ENCODE measurements around the gene RXFP4.
"Not testable (repeated sequence)": the region's sequence is repeated elsewhere in the genome, so short reads cannot be mapped to it uniquely, and the experiment has no call there.

The RXFP4 gene

GRCh38 chr1:155940993-155941844 is at the start of gene RXFP4:
RXFP4 (plus strand) TSS chr1:155941638; CDS start chr1:155941710, 72 bp downstream.
- H3K9ac ChIP-seq (ENCODE audit: low read length) = no peak within 1 kb of the TSS
- no peak within 1 kb of the TSS for H3K4me3 ChIP-seq (ENCODE audit: insufficient read depth, low read length, poor library complexity, severe bottlenecking)
- no peak within 1 kb of the TSS for H3K4me2 ChIP-seq (ENCODE audit: low read depth, low read length, poor library complexity, severe bottlenecking)
- peaks cover 8% of the 10 kb centered on the region for H3F3A ChIP-seq (ENCODE audit: insufficient read depth)
- H3K27ac ChIP-seq (ENCODE audit: low read depth, low read length) = no peak within 1 kb of the TSS
- H2AFZ ChIP-seq (ENCODE audit: low read depth, low read length, severe bottlenecking) = no peak within 1 kb of the TSS
- H3K36me3 ChIP-seq (ENCODE audit: low read length) = no peaks in the 10 kb centered on the region
- H4K20me1 ChIP-seq (ENCODE audit: low read depth, low read length) = no peaks in the 10 kb centered on the region
- TF ChIP-seq, protein P1, sequence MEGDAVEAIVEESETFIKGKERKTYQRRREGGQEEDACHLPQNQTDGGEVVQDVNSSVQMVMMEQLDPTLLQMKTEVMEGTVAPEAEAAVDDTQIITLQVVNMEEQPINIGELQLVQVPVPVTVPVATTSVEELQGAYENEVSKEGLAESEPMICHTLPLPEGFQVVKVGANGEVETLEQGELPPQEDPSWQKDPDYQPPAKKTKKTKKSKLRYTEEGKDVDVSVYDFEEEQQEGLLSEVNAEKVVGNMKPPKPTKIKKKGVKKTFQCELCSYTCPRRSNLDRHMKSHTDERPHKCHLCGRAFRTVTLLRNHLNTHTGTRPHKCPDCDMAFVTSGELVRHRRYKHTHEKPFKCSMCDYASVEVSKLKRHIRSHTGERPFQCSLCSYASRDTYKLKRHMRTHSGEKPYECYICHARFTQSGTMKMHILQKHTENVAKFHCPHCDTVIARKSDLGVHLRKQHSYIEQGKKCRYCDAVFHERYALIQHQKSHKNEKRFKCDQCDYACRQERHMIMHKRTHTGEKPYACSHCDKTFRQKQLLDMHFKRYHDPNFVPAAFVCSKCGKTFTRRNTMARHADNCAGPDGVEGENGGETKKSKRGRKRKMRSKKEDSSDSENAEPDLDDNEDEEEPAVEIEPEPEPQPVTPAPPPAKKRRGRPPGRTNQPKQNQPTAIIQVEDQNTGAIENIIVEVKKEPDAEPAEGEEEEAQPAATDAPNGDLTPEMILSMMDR (IDR thresholded peaks at IDR 0.05; ENCODE audit: insufficient read depth, low read length, poor library complexity, severe bottlenecking) = no peak
- no peak for TF ChIP-seq EZH2phosphoT487 (conservative IDR thresholded peaks at IDR 0.05; ENCODE audit: low read length)
- H3K9me2 ChIP-seq (replicated peaks; ENCODE audit: insufficient read depth, low read length) = no peaks in the 10 kb centered on the region
- H3K79me2 ChIP-seq (ENCODE audit: insufficient read depth, low read length) = no peaks in the 10 kb centered on the region
- H3K9me3 ChIP-seq (ENCODE audit: insufficient read depth, low read length) = no peaks in the 10 kb centered on the region
- H3K27me3 ChIP-seq (ENCODE audit: low read length) = no peaks in the 10 kb centered on the region

- no peak overlapping the region for H3K4me2 ChIP-seq (ENCODE audit: low read depth, low read length, poor library complexity, severe bottlenecking)
- H4K20me1 ChIP-seq (ENCODE audit: low read depth, low read length) = no peaks in the 10 kb centered on the region
- H2AFZ ChIP-seq (ENCODE audit: low read depth, low read length, severe bottlenecking) = no peak overlapping the region
- H3K9me2 ChIP-seq (replicated peaks; ENCODE audit: insufficient read depth, low read length) = no peaks in the 10 kb centered on the region
- 0 out of 2 replicates have a peak, but pooled peaks cover 5% of the 10 kb centered on the region for H3F3A ChIP-seq (ENCODE audit: insufficient read depth)
- no peaks in the 10 kb centered on the region for H3K79me2 ChIP-seq (ENCODE audit: insufficient read depth, low read length)
- no peaks in the 10 kb centered on the region for H3K27me3 ChIP-seq (ENCODE audit: low read length)
- TF ChIP-seq EZH2phosphoT487 (conservative IDR thresholded peaks at IDR 0.05; ENCODE audit: low read length) = no peak
- TF ChIP-seq, protein P1 (IDR thresholded peaks at IDR 0.05; ENCODE audit: insufficient read depth, low read length, poor library complexity, severe bottlenecking) = no peak
- no peaks in the 10 kb centered on the region for H3K9me3 ChIP-seq (ENCODE audit: insufficient read depth, low read length)
- H3K9ac ChIP-seq (ENCODE audit: low read length) = no peak overlapping the region
- H3K36me3 ChIP-seq (ENCODE audit: low read length) = peaks cover 5% of the 10 kb centered on the region; the same call in 1 of the 2 replicates
- no peak overlapping the region for H3K27ac ChIP-seq (ENCODE audit: low read depth, low read length)
- H3K4me3 ChIP-seq (ENCODE audit: insufficient read depth, low read length, poor library complexity, severe bottlenecking) = no peak overlapping the region
These were observed 48.6 kb upstream of the RXFP4 start for GRCh38 chr1:155892796-155893195.

GRCh38 chr1:155893389-155894142 is 47.9 kb upstream of the RXFP4 start:
- no peak overlapping the region for H3K9ac ChIP-seq (ENCODE audit: low read length)
- no peak overlapping the region for H3K4me2 ChIP-seq (ENCODE audit: low read depth, low read length, poor library complexity, severe bottlenecking)
- no peak overlapping the region for H2AFZ ChIP-seq (ENCODE audit: low read depth, low read length, severe bottlenecking)
- no peak overlapping the region for H3K4me3 ChIP-seq (ENCODE audit: insufficient read depth, low read length, poor library complexity, severe bottlenecking)
- H3K9me2 ChIP-seq (replicated peaks; ENCODE audit: insufficient read depth, low read length) = no peaks in the 10 kb centered on the region
- no peaks in the 10 kb centered on the region for H4K20me1 ChIP-seq (ENCODE audit: low read depth, low read length)
- H3K27me3 ChIP-seq (ENCODE audit: low read length) = no peaks in the 10 kb centered on the region
- 0 out of 2 replicates have a peak, but pooled peaks cover 5% of the 10 kb centered on the region for H3F3A ChIP-seq (ENCODE audit: insufficient read depth)
- no peaks in the 10 kb centered on the region for H3K9me3 ChIP-seq (ENCODE audit: insufficient read depth, low read length)
- TF ChIP-seq, protein P1 (IDR thresholded peaks at IDR 0.05; ENCODE audit: insufficient read depth, low read length, poor library complexity, severe bottlenecking) = no peak
- TF ChIP-seq EZH2phosphoT487 (conservative IDR thresholded peaks at IDR 0.05; ENCODE audit: low read length) = no peak
- peaks cover 8% of the 10 kb centered on the region; the same call in 1 of the 2 replicates for H3K36me3 ChIP-seq (ENCODE audit: low read length)
- no peaks in the 10 kb centered on the region for H3K79me2 ChIP-seq (ENCODE audit: insufficient read depth, low read length)
- H3K27ac ChIP-seq (ENCODE audit: low read depth, low read length) = no peak overlapping the region

DNA sequence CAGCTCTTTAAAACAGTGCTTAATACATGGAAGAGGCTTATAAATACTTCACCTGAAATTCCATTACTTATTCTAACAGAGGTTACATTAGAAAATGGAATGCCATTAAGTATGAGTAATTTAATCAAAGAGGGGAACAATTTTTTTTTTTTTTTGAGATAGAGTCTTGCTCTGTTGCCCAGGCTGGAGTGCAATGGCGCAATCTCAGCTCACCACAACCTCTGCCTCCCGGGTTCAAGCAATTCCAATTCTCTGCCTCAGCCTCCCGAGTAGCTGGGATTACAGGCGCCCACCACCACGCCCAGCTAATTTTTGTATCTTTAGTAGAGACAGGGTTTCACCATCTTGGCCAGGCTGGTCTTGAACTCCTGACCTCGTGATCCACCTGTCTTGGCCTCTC is 45.8 kb upstream of the RXFP4 start:
- H4K20me1 ChIP-seq (ENCODE audit: low read depth, low read length); H3K9me2 ChIP-seq (replicated peaks; ENCODE audit: insufficient read depth, low read length); H2AFZ ChIP-seq (ENCODE audit: low read depth, low read length, severe bottlenecking); H3K27me3 ChIP-seq (ENCODE audit: low read length); H3K27ac ChIP-seq (ENCODE audit: low read depth, low read length); H3K79me2 ChIP-seq (ENCODE audit: insufficient read depth, low read length); H3K4me3 ChIP-seq (ENCODE audit: insufficient read depth, low read length, poor library complexity, severe bottlenecking); H3K9me3 ChIP-seq (ENCODE audit: insufficient read depth, low read length); H3F3A ChIP-seq (ENCODE audit: insufficient read depth); H3K9ac ChIP-seq (ENCODE audit: low read length); H3K4me2 ChIP-seq (ENCODE audit: low read depth, low read length, poor library complexity, severe bottlenecking): not testable (repeated sequence)
- peaks cover 20% of the 10 kb centered on the region for H3K36me3 ChIP-seq (ENCODE audit: low read length)

- not testable (repeated sequence) for H3K27me3 ChIP-seq (ENCODE audit: low read length); H2AFZ ChIP-seq (ENCODE audit: low read depth, low read length, severe bottlenecking); H4K20me1 ChIP-seq (ENCODE audit: low read depth, low read length); H3K4me3 ChIP-seq (ENCODE audit: insufficient read depth, low read length, poor library complexity, severe bottlenecking); H3K79me2 ChIP-seq (ENCODE audit: insufficient read depth, low read length); H3F3A ChIP-seq (ENCODE audit: insufficient read depth); H3K9me2 ChIP-seq (replicated peaks; ENCODE audit: insufficient read depth, low read length); H3K9ac ChIP-seq (ENCODE audit: low read length); H3K27ac ChIP-seq (ENCODE audit: low read depth, low read length); H3K9me3 ChIP-seq (ENCODE audit: insufficient read depth, low read length); H3K4me2 ChIP-seq (ENCODE audit: low read depth, low read length, poor library complexity, severe bottlenecking)
- peaks cover 23% of the 10 kb centered on the region for H3K36me3 ChIP-seq (ENCODE audit: low read length)
These were observed 45.0 kb upstream of the RXFP4 start for GRCh38 chr1:155896476-155896875.

All from SU-DHL-6 (cell line).